RWPE2 (cell line): ENCODE data around the gene COQ8A.
"Not testable (repeated sequence)": the region's sequence is repeated elsewhere in the genome, so short reads cannot be mapped to it uniquely, and the experiment has no call there.

Source experiments
- ATAC-seq: fragments of 200-7000 bp; cut with Tn5 transposase; 3 replicates; pipeline ENCODE4 v1.9.1; 2021; ENCODE audit warnings: low read depth
- DNase-seq: peaks from one replicate; pipeline ENCODE4 v3.0.0-alpha.2; 2020; ENCODE audit warnings: low spot score
- H3K27ac ChIP-seq: fragments of 450-650 bp; 2 replicates; pipeline ENCODE4 v1.5.1; 2017; ENCODE audit warnings: mild to moderate bottlenecking; ENCODE audit not compliant: poor library complexity, severe bottlenecking
- H3K27me3 ChIP-seq: fragments of 250-450 bp; sonication (Bioruptor Pico); 2 replicates; pipeline ENCODE4 v1.5.1; 2021; ENCODE audit warnings: mild to moderate bottlenecking, moderate library complexity; ENCODE audit not compliant: insufficient read depth, poor library complexity, severe bottlenecking
- H3K36me3 ChIP-seq: fragments of 250-450 bp; sonication (Bioruptor Pico); 2 replicates; pipeline ENCODE4 v1.5.1; 2020; ENCODE audit warnings: low read depth, mild to moderate bottlenecking, moderate library complexity
- H3K4me1 ChIP-seq: fragments of 250-450 bp; sonication (Bioruptor Pico); 2 replicates; pipeline ENCODE4 v1.5.1; 2021; ENCODE audit warnings: mild to moderate bottlenecking, moderate library complexity; ENCODE audit not compliant: insufficient read depth, poor library complexity, severe bottlenecking
- H3K4me3 ChIP-seq: fragments of 250-450 bp; sonication (Bioruptor Pico); 2 replicates; pipeline ENCODE4 v1.5.1; 2021; ENCODE audit warnings: mild to moderate bottlenecking, moderate library complexity; ENCODE audit not compliant: severe bottlenecking
- H3K9me3 ChIP-seq: fragments of 250-450 bp; sonication (Bioruptor Pico); 2 replicates; pipeline ENCODE4 v1.5.1; 2021; ENCODE audit warnings: mild to moderate bottlenecking, moderate library complexity; ENCODE audit not compliant: severe bottlenecking
- TF ChIP-seq, protein P1 (sequence below): fragments of 450-650 bp; IDR thresholded peaks from one replicate; pipeline ENCODE4 v1.5.1; 2017; ENCODE audit warnings: mild to moderate bottlenecking, moderate library complexity; ENCODE audit not compliant: poor library complexity, severe bottlenecking

The COQ8A gene

DNA sequence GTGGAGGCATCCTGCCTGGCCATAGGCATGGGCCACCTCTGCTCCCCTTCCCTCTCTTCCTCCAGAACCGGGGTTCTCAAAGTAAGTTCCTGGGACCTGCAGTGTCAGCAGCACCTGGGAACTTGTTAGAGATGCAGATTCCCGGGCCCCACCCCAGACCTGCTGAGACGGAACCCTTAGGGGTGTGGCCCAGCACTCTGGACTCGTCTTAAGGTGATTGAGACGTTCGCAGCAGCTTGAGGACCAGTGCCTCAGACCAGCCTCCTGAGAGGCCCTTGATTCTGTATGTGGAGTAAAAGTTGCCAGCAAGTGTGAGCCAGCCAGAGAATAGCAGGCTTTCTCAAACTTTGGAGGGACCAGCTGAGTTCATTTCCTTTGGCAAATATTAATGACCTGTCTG is 14.2 kb downstream of the COQ8A start:
- H3K27me3 ChIP-seq: no peaks in the 10 kb centered on the region
- DNase-seq: no peak
- H3K9me3 ChIP-seq: no peaks in the 10 kb centered on the region
- no peak for ATAC-seq
- no peaks in the 10 kb centered on the region for H3K4me1 ChIP-seq
- H3K27ac ChIP-seq: no peak overlapping the region
- H3K4me3 ChIP-seq: no peak overlapping the region
- TF ChIP-seq, protein P1, sequence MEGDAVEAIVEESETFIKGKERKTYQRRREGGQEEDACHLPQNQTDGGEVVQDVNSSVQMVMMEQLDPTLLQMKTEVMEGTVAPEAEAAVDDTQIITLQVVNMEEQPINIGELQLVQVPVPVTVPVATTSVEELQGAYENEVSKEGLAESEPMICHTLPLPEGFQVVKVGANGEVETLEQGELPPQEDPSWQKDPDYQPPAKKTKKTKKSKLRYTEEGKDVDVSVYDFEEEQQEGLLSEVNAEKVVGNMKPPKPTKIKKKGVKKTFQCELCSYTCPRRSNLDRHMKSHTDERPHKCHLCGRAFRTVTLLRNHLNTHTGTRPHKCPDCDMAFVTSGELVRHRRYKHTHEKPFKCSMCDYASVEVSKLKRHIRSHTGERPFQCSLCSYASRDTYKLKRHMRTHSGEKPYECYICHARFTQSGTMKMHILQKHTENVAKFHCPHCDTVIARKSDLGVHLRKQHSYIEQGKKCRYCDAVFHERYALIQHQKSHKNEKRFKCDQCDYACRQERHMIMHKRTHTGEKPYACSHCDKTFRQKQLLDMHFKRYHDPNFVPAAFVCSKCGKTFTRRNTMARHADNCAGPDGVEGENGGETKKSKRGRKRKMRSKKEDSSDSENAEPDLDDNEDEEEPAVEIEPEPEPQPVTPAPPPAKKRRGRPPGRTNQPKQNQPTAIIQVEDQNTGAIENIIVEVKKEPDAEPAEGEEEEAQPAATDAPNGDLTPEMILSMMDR: no peak
- no peaks in the 10 kb centered on the region for H3K36me3 ChIP-seq

DNA sequence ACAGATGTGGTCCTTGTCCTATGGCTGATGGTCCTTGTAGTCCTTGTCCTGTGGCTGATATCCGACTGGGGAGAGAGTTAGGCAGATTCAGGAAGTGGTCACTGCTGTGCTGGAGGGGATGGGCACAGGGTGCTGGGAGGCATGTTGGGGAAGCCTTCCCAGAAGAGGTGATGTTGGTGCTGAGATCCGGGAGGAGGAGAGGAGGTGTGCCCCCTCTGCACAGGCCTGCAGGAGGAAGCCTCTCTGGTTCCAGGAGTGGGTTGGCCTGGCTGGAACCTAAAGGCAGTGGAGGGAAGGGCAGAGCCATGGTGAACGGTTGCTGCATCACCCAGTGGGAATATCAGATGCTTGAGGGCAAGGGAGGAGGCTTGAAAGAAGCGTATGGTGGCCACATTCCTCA is 14.7 kb downstream of the COQ8A start:
- Histone ChIP-seq H3K9me3 (no peaks in the 10 kb centered on the region), H3K4me3 (no peak overlapping the region), H3K27me3 (no peaks in the 10 kb centered on the region), H3K4me1 (no peaks in the 10 kb centered on the region), H3K27ac (no peak overlapping the region), H3K36me3 (no peaks in the 10 kb centered on the region)
- no peak for DNase-seq
- TF ChIP-seq, protein P1: no peak
- no peak for ATAC-seq

DNA sequence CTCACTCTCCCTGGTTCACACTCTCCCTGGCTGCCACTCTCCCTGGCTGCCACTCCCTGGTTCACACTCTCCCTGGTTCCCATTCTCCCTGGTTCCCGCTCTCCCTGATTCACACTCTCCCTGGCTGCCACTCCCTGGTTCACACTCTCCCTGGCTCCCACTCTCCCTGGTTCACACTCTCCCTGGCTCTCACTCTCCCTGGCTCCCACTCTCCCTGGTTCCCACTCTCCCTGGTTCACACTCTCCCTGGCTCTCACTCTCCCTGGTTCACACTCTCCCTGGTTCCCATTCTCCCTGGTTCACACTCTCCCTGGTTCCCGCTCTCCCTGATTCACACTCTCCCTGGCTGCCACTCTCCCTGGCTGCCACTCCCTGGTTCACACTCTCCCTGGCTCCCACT is 15.8 kb downstream of the COQ8A start:
- H3K4me1 ChIP-seq, H3K4me3 ChIP-seq, DNase-seq, H3K36me3 ChIP-seq, H3K27ac ChIP-seq, H3K27me3 ChIP-seq, ATAC-seq, H3K9me3 ChIP-seq: not testable (repeated sequence)

DNA sequence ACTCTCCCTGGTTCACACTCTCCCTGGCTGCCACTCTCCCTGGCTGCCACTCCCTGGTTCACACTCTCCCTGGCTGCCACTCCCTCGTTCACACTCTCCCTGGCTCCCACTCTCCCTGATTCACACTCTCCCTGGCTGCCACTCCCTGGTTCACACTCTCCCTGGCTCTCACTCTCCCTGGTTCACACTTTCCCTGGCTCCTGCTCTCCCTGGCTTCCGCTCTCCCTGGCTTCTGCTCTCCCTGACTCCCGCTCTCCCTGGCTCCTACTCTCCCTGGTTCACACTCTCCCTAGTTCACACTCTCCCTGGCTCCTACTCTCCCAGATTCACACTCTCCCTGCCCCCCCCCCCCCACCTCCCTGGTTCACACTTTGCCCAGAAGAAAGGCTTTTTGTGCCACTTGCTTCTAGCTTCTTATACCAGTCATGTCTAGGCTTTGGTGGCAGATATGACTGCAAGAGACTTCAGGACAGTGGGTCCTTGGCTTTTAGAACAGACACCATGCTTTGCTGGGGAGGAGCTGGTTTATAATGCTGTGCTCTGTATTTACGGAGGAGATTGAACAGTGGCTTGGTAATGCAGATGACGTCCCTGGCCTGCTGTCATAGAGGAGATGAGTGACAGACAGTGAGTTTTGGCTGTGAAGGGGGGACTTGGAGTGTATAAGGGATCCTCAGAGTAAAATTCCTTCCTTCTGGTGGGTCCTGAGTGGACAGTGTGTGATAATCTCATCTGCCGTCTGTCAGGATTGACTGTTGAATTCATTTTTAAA is 17.0 kb downstream of the COQ8A start:
- TF ChIP-seq, protein P1: no peak
- no peaks in the 10 kb centered on the region for H3K27me3 ChIP-seq
- DNase-seq: no peak
- no peaks in the 10 kb centered on the region for H3K9me3 ChIP-seq
- H3K4me1 ChIP-seq: no peaks in the 10 kb centered on the region
- no peaks in the 10 kb centered on the region for H3K36me3 ChIP-seq
- no peak overlapping the region for H3K27ac ChIP-seq
- H3K4me3 ChIP-seq: no peak overlapping the region
- no peak for ATAC-seq

DNA sequence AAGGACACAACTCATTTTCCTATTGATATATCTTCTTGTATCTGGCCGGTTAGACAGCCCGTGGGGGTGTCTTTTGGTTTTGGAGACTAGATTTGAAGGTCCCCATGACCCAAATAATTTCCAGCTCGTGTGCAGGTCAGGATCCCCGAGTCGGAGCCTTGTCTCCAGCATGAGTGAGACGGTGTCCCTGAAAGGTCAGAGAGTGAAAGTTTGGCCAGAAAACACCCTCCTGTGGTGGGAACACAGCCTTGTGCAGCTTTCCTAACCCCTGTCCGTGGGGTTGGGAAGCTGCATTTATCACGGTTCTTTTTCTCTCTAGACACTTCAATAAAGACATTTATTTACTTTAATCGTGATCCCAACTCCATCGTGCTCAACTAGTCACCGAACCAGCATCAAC is 17.6 kb downstream of the COQ8A start:
- no peaks in the 10 kb centered on the region for H3K9me3 ChIP-seq
- H3K4me1 ChIP-seq: no peaks in the 10 kb centered on the region
- ATAC-seq: no peak
- no peak for DNase-seq
- H3K36me3 ChIP-seq: no peaks in the 10 kb centered on the region
- no peak overlapping the region for H3K27ac ChIP-seq
- TF ChIP-seq, protein P1: no peak
- no peak overlapping the region for H3K4me3 ChIP-seq
- no peaks in the 10 kb centered on the region for H3K27me3 ChIP-seq
